Pons (tissue), 1 donor: ENCODE results near the gene GDI2.

Experiments used
- DNase-seq: peaks from one replicate; pipeline ENCODE4 v3.0.0-alpha.2; 2016; ENCODE audit warnings: low spot score

GDI2 gene

GRCh38 chr10:5742116-5742515 lies 71.1 kb downstream of the GDI2 start:
- no peak for DNase-seq

GRCh38 chr10:5741276-5741675 lies 72.0 kb downstream of the GDI2 start:
- no peak for DNase-seq

- no peak for DNase-seq
Observed at GRCh38 chr10:5738427-5738826, 74.8 kb downstream of the GDI2 start.

- DNase-seq = no peak
Observed at GRCh38 chr10:5737352-5737751, 75.9 kb downstream of the GDI2 start.

GRCh38 chr10:5736591-5736990 lies 76.6 kb downstream of the GDI2 start:
- DNase-seq = no peak

GRCh38 chr10:5735119-5735518 lies 78.1 kb downstream of the GDI2 start:
- DNase-seq = no peak

- DNase-seq = peak; percentile 36
Observed at GRCh38 chr10:5732141-5732540, 81.1 kb downstream of the GDI2 start.

- DNase-seq = no peak
Observed at GRCh38 chr10:5731559-5731958, 81.7 kb downstream of the GDI2 start.

- DNase-seq = no peak
Observed at GRCh38 chr10:5730766-5731165, 82.5 kb downstream of the GDI2 start.

GRCh38 chr10:5723692-5724091 lies 89.5 kb downstream of the GDI2 start:
- DNase-seq = no peak

GRCh38 chr10:5720182-5720581 lies 93.1 kb downstream of the GDI2 start:
- no peak for DNase-seq

- no peak for DNase-seq
Observed at GRCh38 chr10:5719546-5719945, 93.7 kb downstream of the GDI2 start.
